Esophagus squamous epithelium (tissue), 4 donors: ENCODE data around the gene TULP1.

Experiments used
- POLR2A ChIP-seq, 4 donors: fragments of 450-650 bp; IDR thresholded peaks; one replicate each; pipeline ENCODE4 v1.6.1; 2017; ENCODE audit warnings: antibody characterized with exemption in 4 of 4, mild to moderate bottlenecking in 4 of 4, moderate library complexity in 3 of 4
- TF ChIP-seq, protein P1 (sequence below), 6 experiments: fragments of 450-650 bp in 4 of 6; fragments of 200-600 bp in 2 of 6; sonication (generic) in 2 of 6; IDR thresholded peaks; one replicate each; pipeline ENCODE4 v1.5.1; 2016 to 2019; ENCODE audit warnings: antibody characterized with exemption in 6 of 6, mild to moderate bottlenecking in 4 of 6, moderate library complexity in 4 of 6

DNA sequence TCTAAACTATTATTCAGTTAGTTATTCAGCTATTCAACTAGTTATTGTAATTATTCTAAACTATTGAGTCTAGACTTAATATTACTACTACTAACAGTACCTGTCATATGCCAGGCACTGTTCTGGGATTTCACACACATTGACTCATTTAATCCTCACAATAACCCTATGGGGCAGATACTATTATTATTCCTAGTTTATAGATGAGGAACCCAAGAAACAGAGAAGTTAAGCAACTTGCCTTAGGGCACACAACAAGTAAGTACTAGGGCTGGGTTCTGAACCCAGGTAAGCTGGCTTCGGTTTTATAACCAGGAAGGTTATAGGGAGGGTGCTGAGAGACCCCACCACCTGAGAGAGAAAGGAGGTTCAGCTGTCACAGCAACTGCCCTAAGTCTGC is 23.6 kb downstream of the TULP1 start:
- TF ChIP-seq, protein P1, sequence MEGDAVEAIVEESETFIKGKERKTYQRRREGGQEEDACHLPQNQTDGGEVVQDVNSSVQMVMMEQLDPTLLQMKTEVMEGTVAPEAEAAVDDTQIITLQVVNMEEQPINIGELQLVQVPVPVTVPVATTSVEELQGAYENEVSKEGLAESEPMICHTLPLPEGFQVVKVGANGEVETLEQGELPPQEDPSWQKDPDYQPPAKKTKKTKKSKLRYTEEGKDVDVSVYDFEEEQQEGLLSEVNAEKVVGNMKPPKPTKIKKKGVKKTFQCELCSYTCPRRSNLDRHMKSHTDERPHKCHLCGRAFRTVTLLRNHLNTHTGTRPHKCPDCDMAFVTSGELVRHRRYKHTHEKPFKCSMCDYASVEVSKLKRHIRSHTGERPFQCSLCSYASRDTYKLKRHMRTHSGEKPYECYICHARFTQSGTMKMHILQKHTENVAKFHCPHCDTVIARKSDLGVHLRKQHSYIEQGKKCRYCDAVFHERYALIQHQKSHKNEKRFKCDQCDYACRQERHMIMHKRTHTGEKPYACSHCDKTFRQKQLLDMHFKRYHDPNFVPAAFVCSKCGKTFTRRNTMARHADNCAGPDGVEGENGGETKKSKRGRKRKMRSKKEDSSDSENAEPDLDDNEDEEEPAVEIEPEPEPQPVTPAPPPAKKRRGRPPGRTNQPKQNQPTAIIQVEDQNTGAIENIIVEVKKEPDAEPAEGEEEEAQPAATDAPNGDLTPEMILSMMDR (IDR thresholded peaks at IDR 0.05): no peak
- no peak for TF ChIP-seq POLR2A (IDR thresholded peaks at IDR 0.05)
